Activated B cell treated with CpG ODN at 0.5 μM for 24 hours (primary cell): ENCODE results near the gene ZNF138. TPM values are rescaled to one million over a fixed set of nuclear protein-coding genes. Genes with fewer than 3 reads are reported as not detected.

Source experiments
- ATAC-seq: fragments of 200-7000 bp; cut with Tn5 transposase; one replicate; pipeline ENCODE4 v1.10.0; 2021; ENCODE audit warnings: low read depth, mild to moderate bottlenecking, moderate library complexity
- CTCF ChIA-PET: fragments of 350-600 bp; sonication (Branson Sonifier 250); formaldehyde crosslinking; loops from one replicate; lab custom pipeline; 2021; ENCODE audit warnings: antibody characterized with exemption; lab: Charles Lee
- POLR2A ChIA-PET: fragments of 350-600 bp; sonication (Branson Sonifier 250); formaldehyde crosslinking; loops from one replicate; lab custom pipeline; 2021; ENCODE audit warnings: antibody characterized with exemption; lab: Charles Lee
- DNase-seq: peaks from one replicate; pipeline ENCODE4 v3.0.0; 2022
- H3K27ac Mint-ChIP-seq: one replicate; pipeline ENCODE4 v1.8.0; 2020; ENCODE audit warnings: mixed read lengths
- H3K27me3 Mint-ChIP-seq: one replicate; pipeline ENCODE4 v1.8.0; 2021; ENCODE audit warnings: mixed read lengths
- H3K36me3 Mint-ChIP-seq: one replicate; pipeline ENCODE4 v1.8.0; 2021; ENCODE audit warnings: low read depth, mixed read lengths
- H3K4me1 Mint-ChIP-seq: one replicate; pipeline ENCODE4 v1.8.0; 2021; ENCODE audit warnings: mixed read lengths
- H3K4me3 Mint-ChIP-seq: one replicate; pipeline ENCODE4 v1.8.0; 2020; ENCODE audit warnings: mild to moderate bottlenecking, mixed read lengths
- H3K9me3 Mint-ChIP-seq: one replicate; pipeline ENCODE4 v1.8.0; 2020; ENCODE audit warnings: mixed read lengths
- intact Hi-C: fragments of 100-400 bp; cut with micrococcal nuclease; formaldehyde crosslinking; loops from one replicate; pipeline ENCODE4 v1.15.1; 2024
- total RNA-seq: library from RNA; stranded (reverse); gene quantifications from 2 replicates; pipeline ENCODE4 v1.2.3, GENCODE V29; 2022
- TF ChIP-seq, protein P1 (sequence below): fragments of 200-600 bp; IDR thresholded peaks from one replicate; pipeline ENCODE4 v1.8.0; 2022; ENCODE audit warnings: antibody characterized with exemption, mild to moderate bottlenecking

Gene ZNF138
- total RNA-seq, 1 donor from 2014 or later = 17.8 TPM

DNA sequence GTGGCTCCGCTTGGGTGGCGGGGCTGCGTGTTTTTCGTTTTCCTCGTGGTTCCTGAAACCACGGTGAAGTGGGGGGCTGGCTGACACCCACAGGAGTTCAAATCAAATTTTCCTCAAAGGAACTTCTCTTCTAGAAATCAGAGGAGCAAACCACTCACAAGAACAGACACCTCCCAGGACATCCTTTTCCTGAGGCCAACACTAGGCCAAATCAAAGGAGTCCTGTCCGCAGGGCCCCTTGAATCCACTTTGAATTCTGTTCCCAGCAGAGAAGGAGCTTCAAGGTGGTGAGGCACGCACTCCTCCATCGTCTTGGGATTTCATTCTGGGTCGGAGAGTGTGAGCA lies 78.9 kb downstream of the ZNF138 start:
- ChIA-PET POLR2A (no interaction called here), CTCF (no interaction called here)
- intact Hi-C loops = no loop called here
- H3K4me3 Mint-ChIP-seq = no peak overlapping the region
- no peak for DNase-seq
- ATAC-seq = no peak
- peaks cover 11% of the 10 kb centered on the region for H3K4me1 Mint-ChIP-seq
- peaks cover 6% of the 10 kb centered on the region for H3K27me3 Mint-ChIP-seq
- no peak overlapping the region for H3K27ac Mint-ChIP-seq
- TF ChIP-seq, protein P1, sequence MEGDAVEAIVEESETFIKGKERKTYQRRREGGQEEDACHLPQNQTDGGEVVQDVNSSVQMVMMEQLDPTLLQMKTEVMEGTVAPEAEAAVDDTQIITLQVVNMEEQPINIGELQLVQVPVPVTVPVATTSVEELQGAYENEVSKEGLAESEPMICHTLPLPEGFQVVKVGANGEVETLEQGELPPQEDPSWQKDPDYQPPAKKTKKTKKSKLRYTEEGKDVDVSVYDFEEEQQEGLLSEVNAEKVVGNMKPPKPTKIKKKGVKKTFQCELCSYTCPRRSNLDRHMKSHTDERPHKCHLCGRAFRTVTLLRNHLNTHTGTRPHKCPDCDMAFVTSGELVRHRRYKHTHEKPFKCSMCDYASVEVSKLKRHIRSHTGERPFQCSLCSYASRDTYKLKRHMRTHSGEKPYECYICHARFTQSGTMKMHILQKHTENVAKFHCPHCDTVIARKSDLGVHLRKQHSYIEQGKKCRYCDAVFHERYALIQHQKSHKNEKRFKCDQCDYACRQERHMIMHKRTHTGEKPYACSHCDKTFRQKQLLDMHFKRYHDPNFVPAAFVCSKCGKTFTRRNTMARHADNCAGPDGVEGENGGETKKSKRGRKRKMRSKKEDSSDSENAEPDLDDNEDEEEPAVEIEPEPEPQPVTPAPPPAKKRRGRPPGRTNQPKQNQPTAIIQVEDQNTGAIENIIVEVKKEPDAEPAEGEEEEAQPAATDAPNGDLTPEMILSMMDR = no peak
- no peaks in the 10 kb centered on the region for H3K36me3 Mint-ChIP-seq
- H3K9me3 Mint-ChIP-seq = no peaks in the 10 kb centered on the region

DNA sequence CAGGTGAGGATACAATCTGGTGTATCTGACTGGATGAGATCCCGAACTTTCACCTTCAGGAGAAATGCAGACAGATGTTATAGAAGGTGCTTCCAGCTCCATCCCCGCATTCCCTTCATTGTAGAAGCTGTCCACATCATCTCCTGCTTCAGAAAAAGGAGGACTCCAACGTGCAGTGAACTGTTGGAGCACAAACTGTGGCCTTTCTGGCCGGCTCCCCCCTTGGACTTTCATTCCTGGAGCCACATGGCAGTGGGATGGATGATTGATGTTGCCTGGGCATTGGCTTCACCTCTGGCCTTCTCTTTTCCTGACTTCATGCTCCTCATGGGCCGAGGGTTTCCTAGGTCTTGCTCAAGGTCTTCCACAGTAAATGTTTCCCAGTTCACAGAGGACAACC lies 79.3 kb downstream of the ZNF138 start:
- no peak overlapping the region for H3K4me3 Mint-ChIP-seq
- DNase-seq (no peak), ATAC-seq (no peak)
- no peaks in the 10 kb centered on the region for H3K36me3 Mint-ChIP-seq
- H3K27ac Mint-ChIP-seq = no peak overlapping the region
- intact Hi-C loops = no loop called here
- peaks cover 11% of the 10 kb centered on the region for H3K4me1 Mint-ChIP-seq
- H3K9me3 Mint-ChIP-seq = no peaks in the 10 kb centered on the region
- TF ChIP-seq, protein P1 = no peak
- ChIA-PET CTCF (no interaction called here), POLR2A (no interaction called here)
- peaks cover 6% of the 10 kb centered on the region for H3K27me3 Mint-ChIP-seq

DNA sequence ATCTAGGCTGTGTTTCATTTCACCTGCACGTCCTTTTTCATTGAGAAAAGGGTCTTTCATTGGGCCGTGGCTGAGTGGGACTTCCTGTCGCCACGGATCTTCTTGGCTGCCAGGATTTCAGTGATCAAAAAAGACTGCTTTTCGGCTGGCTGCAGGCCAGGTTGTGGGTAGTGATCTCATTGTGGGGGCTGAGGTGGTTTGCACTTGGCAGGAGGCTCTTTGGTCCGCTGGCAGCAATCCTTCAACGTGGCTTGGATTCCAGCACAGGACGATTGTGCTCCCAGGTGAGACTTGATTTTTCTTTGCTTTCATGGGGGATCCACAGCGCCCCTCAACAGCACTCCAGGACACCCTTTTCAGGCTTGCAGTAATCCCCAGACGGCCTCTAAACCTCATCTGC lies 79.9 kb downstream of the ZNF138 start:
- POLR2A ChIA-PET = no interaction called here
- H3K9me3 Mint-ChIP-seq = no peaks in the 10 kb centered on the region
- H3K27me3 Mint-ChIP-seq = peaks cover 11% of the 10 kb centered on the region
- no peak for DNase-seq
- H3K27ac Mint-ChIP-seq = no peak overlapping the region
- H3K4me1 Mint-ChIP-seq = peaks cover 11% of the 10 kb centered on the region
- H3K4me3 Mint-ChIP-seq = no peak overlapping the region
- CTCF ChIA-PET = no interaction called here
- TF ChIP-seq, protein P1 = no peak
- no peaks in the 10 kb centered on the region for H3K36me3 Mint-ChIP-seq
- intact Hi-C loops = no loop called here
- no peak for ATAC-seq

DNA sequence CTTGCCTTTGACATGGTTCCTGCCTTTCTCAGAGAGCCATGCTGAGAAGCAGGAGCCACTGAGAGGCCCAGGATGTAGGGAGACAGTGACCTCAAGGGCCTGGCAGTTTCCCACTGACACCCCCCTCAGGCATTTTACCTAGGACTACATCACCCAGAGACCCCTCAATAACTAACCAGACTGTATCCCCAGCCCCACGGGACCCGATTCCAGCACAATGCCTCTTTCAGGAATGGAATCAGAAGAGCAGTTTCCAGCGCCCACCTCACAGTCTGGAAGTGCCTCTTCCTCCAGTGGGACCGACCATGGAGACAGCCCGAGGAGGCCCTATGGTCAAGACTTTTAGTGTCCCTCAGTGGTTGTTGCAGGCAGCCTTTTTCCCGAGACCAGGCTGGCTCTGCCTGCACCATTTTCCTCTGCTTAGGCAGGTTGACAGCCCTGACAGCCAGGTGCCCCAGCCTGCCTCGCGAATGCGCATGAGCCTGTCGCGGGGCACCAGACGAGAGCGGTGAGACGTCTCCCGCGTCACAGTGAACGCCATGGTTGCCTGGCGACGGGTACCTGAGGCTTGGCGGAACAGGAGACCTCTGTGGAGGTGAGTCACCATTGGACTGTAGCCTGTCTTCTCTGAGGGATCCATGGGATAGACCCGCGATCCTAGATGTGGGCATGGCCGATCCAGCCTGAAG lies 80.5 kb downstream of the ZNF138 start:
- intact Hi-C loops = no loop called here
- Mint-ChIP-seq H3K9me3 (no peaks in the 10 kb centered on the region), H3K27me3 (peaks cover 15% of the 10 kb centered on the region), H3K4me1 (peaks cover 11% of the 10 kb centered on the region), H3K27ac (no peak overlapping the region), H3K4me3 (no peak overlapping the region), H3K36me3 (no peaks in the 10 kb centered on the region)
- ChIA-PET POLR2A (no interaction called here), CTCF (no interaction called here)
- TF ChIP-seq, protein P1 = no peak
- ATAC-seq = no peak
- no peak for DNase-seq

DNA sequence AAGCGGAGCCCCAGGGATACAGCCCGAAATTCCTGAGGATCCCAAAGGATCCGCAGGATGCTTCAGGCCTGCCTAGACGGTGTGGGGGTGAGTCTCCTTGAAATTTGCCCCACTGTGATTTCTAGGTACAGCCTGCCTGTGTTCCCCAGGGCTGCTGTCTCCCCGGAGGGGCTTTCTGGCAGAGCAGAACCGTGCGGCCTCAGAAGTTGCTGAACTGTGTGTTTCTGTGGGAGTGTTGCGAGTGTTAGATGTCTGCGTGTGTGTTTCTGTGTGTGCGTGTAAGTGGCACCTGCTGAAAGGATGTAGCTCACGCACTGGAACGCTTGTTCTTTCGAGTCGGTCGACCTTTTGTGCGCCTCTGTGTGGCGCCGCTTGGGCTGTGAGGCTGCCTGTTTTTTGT lies 81.0 kb downstream of the ZNF138 start:
- ATAC-seq (no peak), DNase-seq (peak; percentile 12)
- intact Hi-C loops = no loop called here
- TF ChIP-seq, protein P1 = no peak
- Mint-ChIP-seq H3K36me3 (no peaks in the 10 kb centered on the region), H3K4me3 (no peak overlapping the region), H3K27ac (no peak overlapping the region), H3K27me3 (peaks cover 15% of the 10 kb centered on the region), H3K9me3 (peaks cover 2% of the 10 kb centered on the region), H3K4me1 (peaks cover 11% of the 10 kb centered on the region)
- CTCF ChIA-PET = no interaction called here
- POLR2A ChIA-PET = no interaction called here
